ENCODE results near the gene LDLRAP1.

Gene LDLRAP1

DNA sequence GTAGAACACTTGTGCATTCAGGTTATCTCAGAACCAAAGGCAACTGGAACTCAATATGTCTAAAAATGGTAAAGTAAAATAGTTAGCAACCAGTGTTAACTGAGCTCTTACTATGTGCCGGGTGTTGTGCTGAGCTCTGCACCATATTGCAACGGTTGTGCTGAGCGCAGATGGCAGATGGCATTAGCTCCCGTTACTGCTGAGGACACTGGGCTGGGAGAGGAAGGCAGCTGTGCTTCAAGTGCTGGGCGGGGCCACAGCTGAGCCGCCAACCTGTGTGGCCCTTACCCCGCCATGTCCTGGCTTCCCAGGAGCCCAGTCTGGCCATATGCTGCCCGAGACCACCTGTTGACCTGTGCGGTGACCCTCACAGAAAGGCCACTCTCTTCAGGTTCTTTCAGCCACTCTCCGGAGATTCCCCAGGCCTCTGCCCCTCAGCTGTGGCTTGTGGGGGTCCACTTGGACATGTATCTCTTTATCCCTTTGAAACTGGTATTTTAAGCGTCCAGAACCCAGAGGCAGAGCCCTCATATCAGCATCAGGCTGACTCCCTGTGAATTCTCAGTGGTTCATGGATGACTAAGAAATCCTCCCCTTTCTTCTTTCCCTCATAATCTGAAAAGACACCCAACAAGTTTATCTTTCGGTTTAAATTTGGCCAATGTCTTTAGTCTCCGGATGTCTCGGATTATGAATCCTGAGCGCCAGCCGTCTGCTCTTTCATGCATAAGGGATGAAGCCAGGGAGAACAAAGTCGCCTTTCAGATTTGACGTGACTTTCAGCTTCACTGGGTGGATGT lies 26.4 kb downstream of the LDLRAP1 start:
- H3K9me3 ChIP-seq (ENCODE audit: control insufficient read depth, insufficient read depth, low read length): no peaks in the 10 kb centered on the region
- H3K4me1 ChIP-seq (ENCODE audit: control insufficient read depth, low read length): peaks cover 15% of the 10 kb centered on the region

GRCh38 chr1:25570798-25571521 lies 27.6 kb downstream of the LDLRAP1 start:
- Histone ChIP-seq H3K79me2 (ENCODE audit: control insufficient read depth, low read length) (no peaks in the 10 kb centered on the region), H4K20me1 (ENCODE audit: control insufficient read depth, insufficient read depth, low read depth, low read length) (no peaks in the 10 kb centered on the region), H3F3A (ENCODE audit: control insufficient read depth, insufficient read depth) (no peaks in the 10 kb centered on the region), H3K9me3 (ENCODE audit: control insufficient read depth, insufficient read depth, low read length) (no peaks in the 10 kb centered on the region), H3K9me2 (replicated peaks; ENCODE audit: control insufficient read depth, low read length) (no peaks in the 10 kb centered on the region), H3K27me3 (ENCODE audit: control insufficient read depth, low read length) (no peaks in the 10 kb centered on the region; the same call in 1 of the 2 replicates), H3K4me2 (ENCODE audit: low read length) (no peak overlapping the region), H3K4me1 (ENCODE audit: control insufficient read depth, low read length) (peaks cover 6% of the 10 kb centered on the region; the same call in 1 of the 2 replicates), H3K27ac (ENCODE audit: low read depth, low read length) (no peak overlapping the region), H3K4me3 (ENCODE audit: low read length) (no peak overlapping the region), H3K36me3 (ENCODE audit: control insufficient read depth, low read length) (no peaks in the 10 kb centered on the region)
- TF ChIP-seq EZH2phosphoT487 (IDR thresholded peaks at IDR 0.05; ENCODE audit: borderline replicate concordance, low read length): no peak
- TF ChIP-seq, protein P1, sequence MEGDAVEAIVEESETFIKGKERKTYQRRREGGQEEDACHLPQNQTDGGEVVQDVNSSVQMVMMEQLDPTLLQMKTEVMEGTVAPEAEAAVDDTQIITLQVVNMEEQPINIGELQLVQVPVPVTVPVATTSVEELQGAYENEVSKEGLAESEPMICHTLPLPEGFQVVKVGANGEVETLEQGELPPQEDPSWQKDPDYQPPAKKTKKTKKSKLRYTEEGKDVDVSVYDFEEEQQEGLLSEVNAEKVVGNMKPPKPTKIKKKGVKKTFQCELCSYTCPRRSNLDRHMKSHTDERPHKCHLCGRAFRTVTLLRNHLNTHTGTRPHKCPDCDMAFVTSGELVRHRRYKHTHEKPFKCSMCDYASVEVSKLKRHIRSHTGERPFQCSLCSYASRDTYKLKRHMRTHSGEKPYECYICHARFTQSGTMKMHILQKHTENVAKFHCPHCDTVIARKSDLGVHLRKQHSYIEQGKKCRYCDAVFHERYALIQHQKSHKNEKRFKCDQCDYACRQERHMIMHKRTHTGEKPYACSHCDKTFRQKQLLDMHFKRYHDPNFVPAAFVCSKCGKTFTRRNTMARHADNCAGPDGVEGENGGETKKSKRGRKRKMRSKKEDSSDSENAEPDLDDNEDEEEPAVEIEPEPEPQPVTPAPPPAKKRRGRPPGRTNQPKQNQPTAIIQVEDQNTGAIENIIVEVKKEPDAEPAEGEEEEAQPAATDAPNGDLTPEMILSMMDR (IDR thresholded peaks at IDR 0.05; ENCODE audit: low read depth, low read length, poor library complexity, severe bottlenecking): no peak

More for the DNA sequence above, 26.4 kb downstream of the LDLRAP1 start:
- no peaks in the 10 kb centered on the region for H3K9me2 ChIP-seq (replicated peaks; ENCODE audit: control insufficient read depth, low read length)
- H3K79me2 ChIP-seq (ENCODE audit: control insufficient read depth, low read length): no peaks in the 10 kb centered on the region
- TF ChIP-seq, protein P1 (IDR thresholded peaks at IDR 0.05; ENCODE audit: low read depth, low read length, poor library complexity, severe bottlenecking): no peak
- TF ChIP-seq EZH2phosphoT487 (IDR thresholded peaks at IDR 0.05; ENCODE audit: borderline replicate concordance, low read length): no peak
- no peak overlapping the region for H3K4me3 ChIP-seq (ENCODE audit: low read length)
- no peaks in the 10 kb centered on the region for H3F3A ChIP-seq (ENCODE audit: control insufficient read depth, insufficient read depth)
- H3K36me3 ChIP-seq (ENCODE audit: control insufficient read depth, low read length): no peaks in the 10 kb centered on the region
- H3K4me2 ChIP-seq (ENCODE audit: low read length): no peak overlapping the region
- no peaks in the 10 kb centered on the region; the same call in 1 of the 2 replicates for H3K27me3 ChIP-seq (ENCODE audit: control insufficient read depth, low read length)
- no peaks in the 10 kb centered on the region for H4K20me1 ChIP-seq (ENCODE audit: control insufficient read depth, insufficient read depth, low read depth, low read length)
- H3K27ac ChIP-seq (ENCODE audit: low read depth, low read length): no peak overlapping the region

DNA sequence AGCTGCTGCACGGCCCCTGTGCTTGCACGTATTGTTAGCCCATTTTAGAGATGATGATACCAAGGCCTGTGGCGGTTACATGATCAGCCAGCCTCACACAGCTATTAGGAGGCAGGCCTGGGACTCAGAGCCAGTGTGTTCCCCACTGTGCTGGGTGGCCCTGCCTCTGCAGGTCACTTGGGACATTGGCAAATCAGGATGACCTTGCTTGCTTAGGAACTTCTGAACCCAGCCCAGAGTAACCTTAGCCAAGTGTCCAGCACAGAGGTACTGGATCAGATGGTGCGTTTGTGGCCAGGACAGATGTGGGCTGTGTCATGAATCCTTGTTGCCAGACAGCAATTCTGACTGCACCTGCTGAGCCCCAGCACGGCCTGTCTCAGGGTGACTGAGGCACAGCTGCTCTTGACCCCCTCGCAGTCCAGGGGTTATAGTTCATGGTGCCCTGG lies 28.1 kb downstream of the LDLRAP1 start:
- no peak overlapping the region for H3K4me2 ChIP-seq (ENCODE audit: low read length)
- H3F3A ChIP-seq (ENCODE audit: control insufficient read depth, insufficient read depth): no peaks in the 10 kb centered on the region
- no peak overlapping the region for H3K4me3 ChIP-seq (ENCODE audit: low read length)
- TF ChIP-seq EZH2phosphoT487 (IDR thresholded peaks at IDR 0.05; ENCODE audit: borderline replicate concordance, low read length): no peak
- TF ChIP-seq, protein P1 (IDR thresholded peaks at IDR 0.05; ENCODE audit: low read depth, low read length, poor library complexity, severe bottlenecking): no peak
- peaks cover under 1% of the 10 kb centered on the region; the same call in 1 of the 2 replicates for H3K4me1 ChIP-seq (ENCODE audit: control insufficient read depth, low read length)
- no peaks in the 10 kb centered on the region for H3K9me2 ChIP-seq (replicated peaks; ENCODE audit: control insufficient read depth, low read length)
- no peaks in the 10 kb centered on the region for H3K36me3 ChIP-seq (ENCODE audit: control insufficient read depth, low read length)
- H3K27me3 ChIP-seq (ENCODE audit: control insufficient read depth, low read length): no peaks in the 10 kb centered on the region; the same call in 1 of the 2 replicates
- H4K20me1 ChIP-seq (ENCODE audit: control insufficient read depth, insufficient read depth, low read depth, low read length): no peaks in the 10 kb centered on the region
- H3K9me3 ChIP-seq (ENCODE audit: control insufficient read depth, insufficient read depth, low read length): no peaks in the 10 kb centered on the region
- no peak overlapping the region for H3K27ac ChIP-seq (ENCODE audit: low read depth, low read length)
- H3K79me2 ChIP-seq (ENCODE audit: control insufficient read depth, low read length): no peaks in the 10 kb centered on the region

Data from DOHH2 (cell line).